Myocyte (in vitro differentiated cells): Measurements from ENCODE around the gene ZNF615. TPM values are rescaled to one million over a fixed set of nuclear protein-coding genes. Genes with fewer than 3 reads are reported as not detected.
"Not testable (repeated sequence)": the region's sequence is repeated elsewhere in the genome, so short reads cannot be mapped to it uniquely, and the experiment has no call there.

Experiments
- DNase-seq: peaks from one replicate; pipeline ENCODE4 v3.0.0-alpha.2; 2012; ENCODE audit warnings: low read depth
- total RNA-seq: library from RNA; depleted of rRNA; stranded (reverse); fragments of >200 nt; gene quantifications from 2 replicates; pipeline ENCODE4 v1.2.3, GENCODE V29; 2014

ZNF615 gene
- total RNA-seq, 1 donor from 2014 or later = 10.4 TPM

DNA sequence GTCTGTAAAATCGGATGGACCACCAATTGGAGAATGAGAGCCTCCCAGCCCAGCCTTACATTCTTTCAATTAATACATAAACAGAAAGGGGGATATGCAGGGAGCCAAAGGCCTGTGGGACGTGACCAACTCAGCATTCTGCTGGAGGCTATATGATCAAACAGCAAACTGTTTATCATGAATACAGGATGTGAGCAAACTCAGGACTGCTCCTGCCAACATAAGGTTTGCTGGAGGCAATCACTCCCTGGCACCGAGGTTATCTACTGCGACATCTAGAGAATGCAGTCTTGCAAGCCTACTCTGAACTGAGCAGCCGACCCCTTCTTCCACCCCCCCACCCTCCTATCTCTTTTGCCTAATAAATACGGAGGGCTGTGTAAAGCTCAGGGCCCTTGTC is 27.1 kb downstream of the ZNF615 start:
- DNase-seq = not testable (repeated sequence)

DNA sequence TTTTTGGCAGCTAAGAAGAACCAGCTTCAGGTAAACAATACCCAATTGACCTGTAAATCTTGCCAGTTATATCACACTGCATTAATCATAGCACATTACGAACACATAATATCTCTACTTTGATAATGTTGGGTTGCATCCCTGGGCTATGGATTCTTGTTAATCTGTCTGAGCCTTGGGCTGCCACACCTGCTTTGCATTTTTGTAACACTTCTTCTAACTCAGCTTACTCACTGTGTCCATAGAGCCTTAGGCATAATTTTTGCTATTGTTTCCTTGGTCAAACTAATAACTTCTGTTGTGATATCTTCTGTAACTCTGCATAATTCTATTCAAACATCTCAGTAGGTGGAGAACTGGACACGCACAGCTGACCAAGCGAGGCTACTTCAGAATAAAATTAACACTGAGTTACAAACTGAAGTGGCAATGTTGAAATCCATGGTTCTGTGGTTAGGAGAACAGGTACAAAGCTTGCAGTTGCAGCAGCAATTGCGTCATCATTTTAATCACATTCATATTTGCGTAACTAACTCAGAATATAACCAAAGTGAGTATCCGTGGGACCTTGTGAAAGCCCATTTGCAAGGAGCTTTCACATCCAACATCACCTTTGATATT is 27.8 kb downstream of the ZNF615 start:
- no peak for DNase-seq

DNA sequence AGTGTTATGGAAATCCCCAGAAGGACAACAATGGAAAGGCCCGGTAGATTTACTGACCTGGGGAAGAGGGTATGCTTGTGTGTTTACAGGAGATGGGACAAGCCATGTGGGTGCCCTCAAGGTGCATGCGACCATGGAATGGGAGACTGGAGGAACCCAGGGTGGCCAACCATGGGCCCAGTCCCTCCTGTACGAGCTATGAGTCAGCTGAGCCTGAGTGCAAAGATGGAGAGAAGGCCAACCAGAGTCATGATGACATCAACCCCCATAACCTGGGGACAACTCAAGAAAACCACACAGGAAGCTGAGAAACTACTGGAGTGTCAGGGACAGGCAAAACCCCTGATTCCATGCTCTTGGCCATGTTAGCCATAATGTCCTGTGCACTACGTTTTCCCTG is 29.1 kb downstream of the ZNF615 start:
- no peak for DNase-seq

DNA sequence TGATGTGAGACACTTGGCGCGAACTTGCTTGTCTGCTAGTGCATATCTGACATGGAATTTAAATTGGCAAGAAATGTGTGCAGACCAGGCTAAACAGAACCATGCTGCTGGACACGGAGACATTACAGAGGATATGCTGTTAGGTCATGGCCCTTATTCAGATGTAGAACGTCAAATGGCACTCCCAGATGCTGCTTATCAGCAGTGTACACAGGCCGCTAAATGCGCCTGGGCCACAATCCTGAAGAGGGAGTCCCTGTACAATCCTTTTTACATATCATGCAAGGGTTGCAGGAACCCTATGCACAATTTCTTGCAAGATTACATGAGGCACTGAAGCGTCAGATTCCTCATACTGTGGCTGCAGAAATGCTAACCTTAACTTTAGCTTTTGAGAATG is 30.7 kb downstream of the ZNF615 start:
- DNase-seq = no peak

DNA sequence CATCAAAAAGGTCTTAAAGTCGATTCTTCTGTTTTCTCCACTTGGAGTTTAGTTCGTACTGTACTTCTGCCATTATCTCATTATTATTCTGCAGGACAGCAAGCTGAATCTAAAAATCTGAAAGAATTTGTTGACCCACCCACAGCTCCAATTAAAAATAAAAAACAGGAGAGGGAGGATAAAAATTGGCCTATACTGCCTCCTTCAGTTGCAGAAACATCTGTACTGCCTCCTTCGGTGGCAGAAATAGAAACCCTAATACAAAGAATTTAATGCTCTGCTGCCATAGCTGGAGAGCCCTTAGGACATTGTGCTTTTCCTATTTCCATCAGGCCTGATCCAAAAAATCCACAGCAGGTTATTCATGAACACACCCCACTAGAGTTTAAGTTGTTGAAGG is 31.2 kb downstream of the ZNF615 start:
- DNase-seq = no peak

DNA sequence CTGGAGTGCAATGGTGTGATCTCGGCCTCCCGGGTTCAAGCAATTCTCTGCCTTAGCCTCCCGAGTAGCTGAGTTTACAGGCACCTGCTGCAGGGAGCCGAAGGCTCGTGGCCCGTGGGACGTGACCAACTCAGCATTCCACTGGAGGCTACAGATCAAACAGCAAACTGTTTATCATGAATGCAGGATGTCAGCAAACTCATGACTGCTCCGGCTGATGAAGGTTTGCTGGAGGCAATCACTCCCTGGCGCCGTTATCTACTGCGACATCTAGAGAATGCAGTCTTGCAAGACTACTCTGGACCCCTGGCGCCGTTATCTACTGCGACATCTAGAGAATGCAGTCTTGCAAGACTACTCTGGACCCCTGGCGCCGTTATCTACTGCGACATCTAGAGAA is 32.2 kb downstream of the ZNF615 start:
- DNase-seq = not testable (repeated sequence)

DNA sequence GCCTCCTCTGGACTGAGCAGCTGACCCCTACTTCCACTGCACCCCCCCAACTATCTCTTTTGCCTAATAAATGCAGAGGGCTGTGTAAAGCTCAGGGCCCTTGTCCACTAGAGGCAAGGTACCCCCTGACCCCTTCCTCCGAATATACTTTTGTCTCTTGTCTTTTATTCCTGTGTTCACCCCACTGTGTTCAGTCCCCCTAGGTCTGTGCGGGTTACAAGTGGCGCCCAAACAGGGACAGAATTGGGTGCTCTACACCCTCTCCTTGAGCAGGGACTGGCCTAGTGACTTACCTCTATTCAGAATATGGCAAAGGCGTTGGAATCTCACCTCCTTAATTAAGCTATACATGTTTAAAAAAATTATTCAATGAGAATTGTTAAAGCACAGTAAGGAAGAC is 36.4 kb downstream of the ZNF615 start:
- peak; percentile 23 for DNase-seq

DNA sequence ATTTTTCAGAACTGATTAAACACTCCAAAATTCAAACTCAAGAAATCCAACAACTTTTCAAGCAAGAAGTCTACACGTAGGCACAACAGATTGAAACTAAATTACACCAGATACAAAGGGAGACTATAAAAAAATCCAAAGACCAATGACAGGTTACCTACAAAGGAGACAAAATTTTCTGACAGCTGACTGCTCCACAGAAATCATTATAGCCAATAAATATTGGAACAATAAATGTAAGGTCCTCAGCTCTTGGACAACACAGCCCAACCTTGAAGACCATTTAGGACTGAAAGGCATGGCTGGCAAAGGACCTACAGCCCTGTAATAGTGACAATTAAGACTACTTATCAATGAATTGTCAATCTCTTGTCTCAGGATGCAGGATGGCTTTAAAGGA is 37.3 kb downstream of the ZNF615 start:
- DNase-seq = no peak

DNA sequence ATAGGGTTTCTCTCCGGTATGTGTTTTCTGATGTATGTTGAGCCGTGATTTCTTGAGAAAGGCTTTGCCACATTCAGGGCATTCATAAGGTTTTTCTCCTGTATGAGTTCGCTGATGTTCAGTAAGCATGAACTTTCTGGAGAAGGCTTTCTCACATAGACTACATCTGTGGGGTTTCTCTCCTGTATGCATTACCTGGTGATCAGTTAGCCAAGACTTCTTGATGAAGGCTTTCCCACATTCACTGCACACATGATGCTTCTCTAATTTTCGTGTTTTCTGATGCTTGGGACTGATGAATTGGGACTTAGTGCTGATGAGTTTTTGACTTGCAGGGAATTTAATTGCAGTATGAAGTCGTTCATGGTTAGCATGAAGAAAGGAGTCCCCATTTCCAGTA is 42.4 kb downstream of the ZNF615 start:
- no peak for DNase-seq

DNA sequence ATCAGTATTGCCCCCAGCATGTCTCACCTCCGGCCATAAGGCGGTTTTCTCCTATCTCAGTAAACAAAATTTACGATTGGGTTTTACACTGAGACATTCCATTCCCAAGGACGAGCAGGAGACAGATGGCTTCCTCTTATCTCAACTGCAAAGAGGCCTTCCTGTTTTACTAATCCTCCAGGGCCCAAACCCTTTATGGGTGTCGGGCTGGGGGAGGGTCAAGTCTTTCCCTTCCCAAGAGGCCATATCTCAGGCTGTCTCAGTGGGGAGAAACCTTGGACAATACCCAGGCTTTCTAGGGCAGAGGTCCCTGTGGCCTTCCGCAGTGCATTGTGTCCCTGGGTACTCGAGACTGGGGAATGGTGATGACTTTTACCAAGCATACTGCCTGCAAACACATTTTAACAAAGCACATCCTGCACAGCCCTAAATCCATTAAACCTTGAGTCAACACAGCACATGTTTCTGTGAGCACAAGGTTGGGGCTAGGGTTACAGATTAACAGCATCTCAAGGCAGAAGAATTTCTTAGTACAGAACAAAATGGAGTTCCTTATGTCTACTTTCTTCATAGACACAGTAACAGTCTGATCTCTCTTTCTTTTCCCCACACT is 47.3 kb downstream of the ZNF615 start:
- not testable (repeated sequence) for DNase-seq

DNA sequence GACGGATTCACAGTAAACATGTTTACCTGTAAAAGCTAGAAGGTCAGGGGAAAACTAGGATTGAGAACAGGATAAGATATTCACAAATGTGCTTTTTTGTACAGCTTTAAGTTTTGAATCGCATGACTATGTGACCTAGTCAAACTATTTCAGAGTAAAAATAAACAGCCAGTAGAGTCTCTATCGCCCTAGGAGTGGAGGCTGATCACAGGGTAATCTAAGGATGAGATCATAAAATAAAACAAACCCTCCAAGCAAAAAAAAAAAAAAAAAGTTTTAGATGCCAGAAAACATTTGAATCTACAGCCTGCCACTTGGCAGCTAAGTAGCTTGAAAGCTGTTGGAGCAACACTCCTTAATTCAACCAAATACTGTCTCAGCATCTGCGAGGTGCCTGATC is 48.2 kb downstream of the ZNF615 start:
- DNase-seq = no peak

DNA sequence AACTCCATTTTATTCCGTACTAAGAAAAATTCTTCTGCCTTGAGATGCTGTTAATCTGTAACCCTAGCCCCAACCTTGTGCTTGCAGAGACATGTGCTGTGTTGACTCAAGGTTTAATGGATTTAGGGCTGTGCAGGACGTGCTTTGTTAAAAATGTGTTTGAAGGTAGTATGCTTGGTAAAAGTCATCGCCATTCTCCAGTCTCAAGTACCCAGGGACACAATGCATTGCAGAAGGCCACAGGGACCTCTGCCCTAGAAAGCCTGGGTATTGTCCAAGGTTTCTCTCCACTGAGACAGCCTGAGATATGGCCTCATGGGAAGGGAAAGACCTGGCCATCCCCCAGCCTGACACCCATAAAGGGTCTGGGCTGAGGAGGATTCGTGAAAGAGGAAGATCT is 50.2 kb downstream of the ZNF615 start:
- DNase-seq = not testable (repeated sequence)

DNA sequence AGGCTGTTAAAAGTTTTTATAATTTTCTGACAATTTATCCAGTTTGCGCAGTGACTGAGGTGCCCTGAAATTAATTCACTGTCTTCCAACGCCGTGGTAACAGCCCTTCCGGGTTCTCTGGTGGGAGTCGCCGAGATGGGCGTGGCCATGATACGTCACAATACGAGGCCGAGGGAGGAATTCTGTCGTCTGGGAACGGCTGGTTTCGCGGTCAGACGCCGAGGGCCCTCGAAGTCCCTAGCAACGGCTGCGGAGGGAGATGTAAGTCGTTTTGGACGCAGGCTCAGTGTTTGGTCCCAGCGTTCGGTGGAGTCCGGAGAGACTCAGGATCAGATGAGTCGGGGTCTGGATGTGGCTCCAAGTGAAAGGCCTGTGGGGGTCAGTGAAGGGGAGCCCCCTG is 59.0 kb downstream of the ZNF615 start:
- no peak for DNase-seq

DNA sequence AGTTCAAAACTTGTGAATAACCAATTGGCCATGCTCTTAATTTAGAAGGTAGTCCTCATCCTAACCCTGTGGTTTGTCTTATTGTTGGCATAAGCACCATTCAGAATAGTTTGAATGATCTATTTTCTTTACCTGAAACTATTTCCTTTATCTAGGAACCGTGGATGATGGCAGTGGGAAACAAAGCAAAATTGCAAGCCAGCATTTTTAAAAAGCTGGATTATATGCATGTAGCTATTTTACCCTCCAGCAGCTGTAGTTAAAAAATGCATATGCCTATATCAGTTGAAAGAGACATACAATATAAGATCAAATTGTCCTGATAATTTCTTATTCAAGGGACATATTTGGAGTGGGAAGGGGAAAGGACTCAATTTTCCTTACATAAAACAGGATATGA is 61.4 kb downstream of the ZNF615 start:
- DNase-seq = no peak

DNA sequence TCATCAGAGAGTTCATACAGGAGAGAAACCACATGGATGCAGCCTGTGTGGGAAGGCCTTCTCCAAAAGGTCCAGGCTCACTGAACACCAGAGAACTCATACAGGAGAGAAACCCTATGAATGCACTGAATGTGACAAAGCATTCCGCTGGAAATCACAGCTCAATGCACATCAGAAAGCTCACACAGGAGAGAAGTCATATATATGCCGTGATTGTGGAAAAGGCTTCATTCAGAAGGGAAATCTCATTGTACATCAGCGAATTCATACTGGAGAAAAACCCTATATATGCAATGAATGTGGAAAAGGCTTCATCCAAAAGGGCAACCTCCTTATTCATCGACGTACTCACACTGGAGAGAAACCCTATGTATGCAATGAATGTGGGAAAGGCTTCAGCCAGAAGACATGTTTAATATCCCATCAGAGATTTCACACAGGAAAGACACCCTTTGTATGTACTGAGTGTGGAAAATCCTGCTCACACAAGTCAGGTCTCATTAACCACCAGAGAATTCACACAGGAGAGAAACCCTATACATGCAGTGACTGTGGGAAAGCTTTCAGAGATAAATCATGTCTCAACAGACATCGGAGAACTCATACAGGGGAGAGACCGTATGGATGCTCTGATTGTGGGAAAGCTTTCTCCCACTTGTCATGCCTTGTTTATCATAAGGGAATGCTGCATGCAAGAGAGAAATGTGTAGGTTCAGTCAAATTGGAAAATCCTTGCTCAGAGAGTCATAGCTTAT is 63.0 kb downstream of the ZNF615 start:
- DNase-seq = no peak

Other genes with a start within 250 kb of the ZNF615 start
- gene FPR2, start 247.0 kb downstream of the ZNF615 start, total RNA-seq = not detected in 2 replicates
- gene FPR3, start 213.1 kb downstream of the ZNF615 start, total RNA-seq = not detected in 2 replicates
- gene ZNF577, start 120.3 kb downstream of the ZNF615 start, total RNA-seq = 7.5 and 8.4 TPM in 2 replicates
- 8.3 and 11.0 TPM in 2 replicates for gene ZNF649, start 103.2 kb downstream of the ZNF615 start, total RNA-seq
- 4.9 and 5.0 TPM in 2 replicates for gene ZNF613, start 80.7 kb downstream of the ZNF615 start, total RNA-seq
- gene ZNF350, start 21.4 kb downstream of the ZNF615 start, total RNA-seq = 6.8 and 7.1 TPM in 2 replicates
- 14.0 and 14.5 TPM in 2 replicates for gene ZNF614, start 20.2 kb upstream of the ZNF615 start, total RNA-seq
- gene ZNF432, start 40.6 kb upstream of the ZNF615 start, total RNA-seq = 9.4 and 9.9 TPM in 2 replicates
- gene ZNF841, start 87.6 kb upstream of the ZNF615 start, total RNA-seq = 13.3 and 13.9 TPM in 2 replicates
- gene ZNF616, start 131.7 kb upstream of the ZNF615 start, total RNA-seq = 10.6 and 11.3 TPM in 2 replicates
- gene ZNF836, start 163.4 kb upstream of the ZNF615 start, total RNA-seq = 4.5 and 4.8 TPM in 2 replicates
- gene PPP2R1A, start 181.8 kb upstream of the ZNF615 start, total RNA-seq = 351 and 428 TPM in 2 replicates